HG03135 (cell line): ENCODE data around the gene TRABD2A.
"Not testable (repeated sequence)": the region's sequence is repeated elsewhere in the genome, so short reads cannot be mapped to it uniquely, and the experiment has no call there.

Experiments
- ATAC-seq: cut with Tn5 transposase; IDR thresholded peaks from one replicate; pipeline ENCODE4 v1.9.1; 2021; ENCODE audit warnings: mild to moderate bottlenecking, moderate library complexity; ENCODE audit not compliant: unreplicated experiment

TRABD2A gene

GRCh38 chr2:84782717-84783442, 98.0 kb downstream of the TRABD2A start:
- no peak for ATAC-seq

- peak; percentile 81 for ATAC-seq
These were observed 98.8 kb downstream of the TRABD2A start for GRCh38 chr2:84781942-84782716.

- ATAC-seq = no peak
These were observed 101.1 kb downstream of the TRABD2A start for GRCh38 chr2:84779781-84780180.

GRCh38 chr2:84778911-84779690, 101.8 kb downstream of the TRABD2A start:
- no peak for ATAC-seq

- ATAC-seq = no peak
These were observed 104.9 kb downstream of the TRABD2A start for GRCh38 chr2:84776011-84776410.

- ATAC-seq = not testable (repeated sequence)
These were observed 107.3 kb downstream of the TRABD2A start for GRCh38 chr2:84773562-84773961.
